Fibroblast of villous mesenchyme (primary cell): ENCODE data around the gene WDFY2. TPM values are rescaled to one million over a fixed set of nuclear protein-coding genes. Genes with fewer than 3 reads are reported as not detected.

Source experiments
- DNase-seq: peaks from one replicate; pipeline ENCODE4 v3.0.0-alpha.2; 2010; ENCODE audit warnings: low read depth
- H3K4me3 ChIP-seq: 2 replicates; pipeline ENCODE4 v1.5.1; 2011; ENCODE audit warnings: low read depth, mild to moderate bottlenecking, low read length
- total RNA-seq: library from RNA; depleted of rRNA; stranded (reverse); fragments of >200 nt; gene quantifications from 2 replicates; pipeline ENCODE4 v1.2.3, GENCODE V29; 2012
- TF ChIP-seq, protein P1 (sequence below): IDR thresholded peaks from 2 replicates; pipeline ENCODE4 v1.5.1; 2012; ENCODE audit warnings: low read depth, mild to moderate bottlenecking, low read length; ENCODE audit not compliant: insufficient read depth

The WDFY2 gene
- total RNA-seq, 1 donor, result 6.0 TPM

DNA sequence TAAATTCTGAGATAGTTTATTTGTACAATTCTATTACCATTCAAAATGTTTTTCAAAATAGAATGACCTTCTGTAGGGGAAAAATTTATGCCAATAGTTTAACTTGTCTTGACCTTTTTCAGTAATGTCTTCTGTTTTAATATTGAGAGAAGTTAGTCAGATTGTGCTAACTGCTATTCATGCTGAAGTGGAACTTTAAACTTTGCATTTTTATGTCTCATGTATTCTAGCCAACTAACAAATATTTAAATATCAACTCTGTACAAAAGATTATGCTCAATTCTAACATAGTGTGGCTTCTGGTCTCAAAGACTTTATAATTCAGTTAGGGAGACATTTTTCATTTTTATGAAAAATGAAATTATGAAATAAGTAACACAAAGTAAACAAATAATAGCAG lies 94.2 kb downstream of the WDFY2 start:
- H3K4me3 ChIP-seq, result no peak overlapping the region
- TF ChIP-seq, protein P1, sequence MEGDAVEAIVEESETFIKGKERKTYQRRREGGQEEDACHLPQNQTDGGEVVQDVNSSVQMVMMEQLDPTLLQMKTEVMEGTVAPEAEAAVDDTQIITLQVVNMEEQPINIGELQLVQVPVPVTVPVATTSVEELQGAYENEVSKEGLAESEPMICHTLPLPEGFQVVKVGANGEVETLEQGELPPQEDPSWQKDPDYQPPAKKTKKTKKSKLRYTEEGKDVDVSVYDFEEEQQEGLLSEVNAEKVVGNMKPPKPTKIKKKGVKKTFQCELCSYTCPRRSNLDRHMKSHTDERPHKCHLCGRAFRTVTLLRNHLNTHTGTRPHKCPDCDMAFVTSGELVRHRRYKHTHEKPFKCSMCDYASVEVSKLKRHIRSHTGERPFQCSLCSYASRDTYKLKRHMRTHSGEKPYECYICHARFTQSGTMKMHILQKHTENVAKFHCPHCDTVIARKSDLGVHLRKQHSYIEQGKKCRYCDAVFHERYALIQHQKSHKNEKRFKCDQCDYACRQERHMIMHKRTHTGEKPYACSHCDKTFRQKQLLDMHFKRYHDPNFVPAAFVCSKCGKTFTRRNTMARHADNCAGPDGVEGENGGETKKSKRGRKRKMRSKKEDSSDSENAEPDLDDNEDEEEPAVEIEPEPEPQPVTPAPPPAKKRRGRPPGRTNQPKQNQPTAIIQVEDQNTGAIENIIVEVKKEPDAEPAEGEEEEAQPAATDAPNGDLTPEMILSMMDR, result no peak
- no peak for DNase-seq

DNA sequence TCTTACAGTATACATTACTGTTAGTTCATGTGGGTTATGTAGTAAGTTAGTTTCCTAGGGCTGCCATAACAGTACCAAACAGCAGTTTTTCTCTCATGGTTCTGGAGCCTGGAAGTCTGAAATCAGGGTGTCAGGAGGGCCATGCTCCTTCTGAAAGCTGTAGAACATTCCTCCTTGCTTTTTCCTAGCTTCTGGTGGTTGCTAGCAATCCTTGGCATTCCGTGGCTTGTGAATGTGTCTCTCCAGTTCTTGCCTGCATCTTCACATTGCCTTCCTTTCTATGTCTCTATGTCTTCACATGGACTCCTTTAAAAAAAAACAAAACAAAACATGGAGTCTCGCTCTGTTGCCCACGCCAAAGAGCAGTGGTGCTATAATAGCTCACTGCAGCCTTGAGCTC lies 95.4 kb downstream of the WDFY2 start:
- TF ChIP-seq, protein P1, result no peak
- no peak overlapping the region for H3K4me3 ChIP-seq
- DNase-seq, result no peak

DNA sequence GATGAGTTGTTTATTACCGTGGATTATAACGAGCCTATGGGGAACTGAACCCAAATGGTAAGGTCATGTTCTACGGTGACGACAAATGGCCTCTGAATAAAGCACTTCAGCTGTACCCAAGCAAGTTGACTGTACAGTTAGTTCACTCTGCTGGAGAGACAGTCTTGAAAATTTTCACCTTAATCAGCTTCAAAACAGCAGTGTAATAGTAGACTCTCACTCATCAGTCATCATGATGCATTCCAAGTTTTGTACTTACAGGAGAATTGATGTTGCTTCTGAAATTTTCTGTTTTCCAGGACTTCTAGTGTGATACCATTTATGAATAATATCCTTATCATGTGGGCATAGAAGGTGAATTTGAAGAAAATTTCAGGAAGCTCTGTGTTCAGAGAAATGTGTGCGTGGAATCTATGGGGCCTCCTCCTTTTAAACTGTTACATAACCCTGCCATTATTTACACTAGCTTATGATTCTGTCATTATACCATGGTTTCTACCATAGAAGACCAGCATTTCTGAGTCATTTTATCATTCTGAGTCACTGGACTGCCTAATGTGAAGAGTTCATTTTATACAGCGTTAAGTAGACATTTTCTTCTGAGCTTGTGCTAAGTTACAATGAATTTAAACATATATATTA lies 96.9 kb downstream of the WDFY2 start:
- DNase-seq, result peak; percentile 53
- TF ChIP-seq, protein P1, result no peak
- H3K4me3 ChIP-seq, result no peak overlapping the region

DNA sequence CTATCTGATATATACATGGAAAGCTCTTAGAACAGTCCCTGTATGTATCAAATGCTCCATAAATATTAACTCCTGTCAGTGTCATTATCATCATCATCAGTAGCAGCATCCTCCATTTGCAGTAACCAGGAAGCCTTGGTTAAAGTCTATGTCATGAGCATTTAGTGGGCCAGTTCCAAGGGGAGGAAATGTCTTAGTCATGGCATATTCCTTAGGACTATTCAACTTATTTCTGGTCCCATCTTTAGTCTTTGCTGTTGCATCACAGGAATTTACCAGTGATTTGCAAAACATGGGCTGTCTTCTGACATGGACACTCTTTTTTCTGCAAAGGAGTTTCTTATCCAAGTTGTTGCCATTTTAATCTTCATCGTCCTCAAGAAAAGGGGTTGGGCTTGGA lies 98.4 kb downstream of the WDFY2 start:
- TF ChIP-seq, protein P1, result no peak
- no peak for DNase-seq
- H3K4me3 ChIP-seq, result no peak overlapping the region

DNA sequence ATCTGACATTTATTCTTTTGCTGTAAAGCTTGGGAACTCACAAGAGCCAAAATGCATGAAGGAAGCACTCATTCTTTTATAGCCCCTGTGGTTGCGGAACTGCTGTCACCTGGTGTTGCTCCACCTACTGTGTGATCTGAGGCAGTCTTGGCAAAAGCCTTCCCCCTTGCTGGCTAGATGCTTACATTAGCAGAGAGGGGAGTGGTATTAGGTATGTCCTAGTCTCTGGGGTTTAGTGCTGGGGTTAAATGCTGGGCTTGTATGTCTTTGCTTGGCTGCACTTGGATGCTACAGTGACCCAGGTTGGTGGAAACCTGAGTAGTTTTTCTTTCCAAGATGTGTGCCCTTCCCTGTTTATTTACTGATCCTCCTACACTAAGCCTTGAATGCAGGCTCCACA lies 99.3 kb downstream of the WDFY2 start:
- no peak for DNase-seq
- TF ChIP-seq, protein P1, result no peak
- no peak overlapping the region for H3K4me3 ChIP-seq

DNA sequence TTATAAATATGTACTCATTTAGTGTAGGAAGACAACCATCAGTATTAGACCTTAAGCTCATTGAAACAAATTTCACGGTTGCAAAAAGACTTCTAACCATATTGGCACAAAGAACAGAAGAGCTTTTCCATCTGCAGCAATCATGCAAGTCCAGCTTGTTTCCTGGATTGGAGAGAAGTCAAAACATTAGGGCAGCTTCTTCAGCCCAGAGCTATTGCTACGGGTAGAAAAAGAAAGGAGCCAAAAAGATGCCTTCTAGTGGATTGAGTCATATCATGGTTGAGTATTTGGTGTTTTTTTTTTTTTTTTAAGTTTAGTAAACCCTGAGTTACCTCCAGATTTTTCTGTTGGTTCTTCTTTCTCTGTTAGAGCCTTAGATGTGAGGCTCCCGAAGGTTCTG lies 99.8 kb downstream of the WDFY2 start:
- H3K4me3 ChIP-seq, result no peak overlapping the region
- TF ChIP-seq, protein P1, result no peak
- DNase-seq, result no peak
